NT2/D1 (cell line): ENCODE results near the gene CCL1.

Source experiments
- DNase-seq: peaks from one replicate; pipeline ENCODE4 v3.0.0-alpha.2; 2011; ENCODE audit warnings: low read depth, low spot score
- H3K27me3 ChIP-seq: 2 replicates; pipeline ENCODE4 v1.6.0; 2011; ENCODE audit warnings: mild to moderate bottlenecking; ENCODE audit not compliant: insufficient read length, insufficient read depth
- H3K36me3 ChIP-seq: 2 replicates; pipeline ENCODE4 v1.6.1; 2011; ENCODE audit warnings: mild to moderate bottlenecking, low read length, mixed read lengths; ENCODE audit not compliant: insufficient read depth, insufficient read length
- H3K4me1 ChIP-seq: 2 replicates; pipeline ENCODE4 v1.5.1; 2011; ENCODE audit not compliant: insufficient read depth, insufficient read length
- H3K4me3 ChIP-seq: 2 replicates; pipeline ENCODE4 v1.5.1; 2011; ENCODE audit warnings: low read depth; ENCODE audit not compliant: insufficient read length
- H3K9ac ChIP-seq: 2 replicates; pipeline ENCODE4 v1.6.0; 2011; ENCODE audit warnings: low read depth; ENCODE audit not compliant: insufficient read length
- H3K9me3 ChIP-seq: 2 replicates; pipeline ENCODE4 v1.5.1; 2011; ENCODE audit warnings: mild to moderate bottlenecking, low read length; ENCODE audit not compliant: insufficient read depth
- SUZ12 ChIP-seq: IDR thresholded peaks from 2 replicates; pipeline ENCODE4 v1.6.1; 2011; ENCODE audit not compliant: insufficient read length, insufficient read depth; ENCODE audit errors: extremely low read depth
- YY1 ChIP-seq: IDR thresholded peaks from 2 replicates; pipeline ENCODE4 v1.6.1; 2011; ENCODE audit not compliant: insufficient read length, insufficient read depth
- ZNF274 ChIP-seq: IDR thresholded peaks from 2 replicates; pipeline ENCODE4 v1.6.1; 2011; ENCODE audit warnings: mild to moderate bottlenecking, low read depth, low read length

The CCL1 gene

GRCh38 chr17:34312080-34312479 is 51.0 kb downstream of the CCL1 start:
- DNase-seq = no peak
- TF ChIP-seq SUZ12 (no peak), ZNF274 (no peak), YY1 (no peak)
- no peak overlapping the region for H3K4me3 ChIP-seq
- H3K9me3 ChIP-seq = no peaks in the 10 kb centered on the region
- H3K9ac ChIP-seq = no peak overlapping the region
- H3K27me3 ChIP-seq = no peaks in the 10 kb centered on the region
- no peaks in the 10 kb centered on the region for H3K4me1 ChIP-seq
- H3K36me3 ChIP-seq = no peaks in the 10 kb centered on the region

- Histone ChIP-seq H3K27me3 (no peaks in the 10 kb centered on the region), H3K4me1 (peaks cover under 1% of the 10 kb centered on the region), H3K4me3 (no peak overlapping the region), H3K9ac (no peak overlapping the region), H3K36me3 (no peaks in the 10 kb centered on the region), H3K9me3 (no peaks in the 10 kb centered on the region)
- no peak for DNase-seq
- TF ChIP-seq SUZ12 = no peak
- TF ChIP-seq YY1 = no peak
- TF ChIP-seq ZNF274 = no peak
These were observed 51.7 kb downstream of the CCL1 start for GRCh38 chr17:34311291-34311690.
